Measurements from ENCODE around the gene ADM2. TPM values are rescaled to one million over a fixed set of nuclear protein-coding genes. Genes with fewer than 3 reads are reported as not detected.
A peak's percentile ranks its signal among the peaks of the same experiment; 100 is the strongest.

The ADM2 gene
- total and polyA plus RNA-seq, 2 donors (not counting 1 experiment from before 2014, with no cell fraction given), result 0.73 to 5.8 TPM

GRCh38 chr22:50482107-50483074 is 1.0 kb downstream of the ADM2 start:
- H3K4me3 ChIP-seq (replicated peaks in 1 of 4; ENCODE audit: control extremely low read depth in 1 of 4, insufficient read depth in 1 of 4, low read depth in 3 of 4, low read length in 4 of 4), result peak overlapping the region in 3 of 4 experiments; percentile 17 to 70 (median 60)
- H3K9me3 ChIP-seq (ENCODE audit: control insufficient read depth, insufficient read depth, low read depth, low read length), result no peaks in the 10 kb centered on the region
- no peak overlapping the region for H3K9ac ChIP-seq (ENCODE audit: insufficient read depth, low read length)
- H3K27me3 ChIP-seq (ENCODE audit: control insufficient read depth, insufficient read depth, low read length), result peaks cover 32% of the 10 kb centered on the region
- no peaks in the 10 kb centered on the region for H4K20me1 ChIP-seq (ENCODE audit: control insufficient read depth, extremely low read depth, insufficient read depth, low read length)
- H2AFZ ChIP-seq (ENCODE audit: low read length), result no peak overlapping the region
- no peaks in the 10 kb centered on the region for H3K79me2 ChIP-seq (ENCODE audit: control insufficient read depth, insufficient read depth, low read length)
- peak overlapping the region; percentile 25 for H3K4me2 ChIP-seq (ENCODE audit: extremely low read depth, insufficient read depth, low read length)
- no peaks in the 10 kb centered on the region for H3K36me3 ChIP-seq (ENCODE audit: control insufficient read depth, insufficient read depth, low read length)
- TF ChIP-seq EZH2 (IDR thresholded peaks at IDR 0.05; ENCODE audit: low read length, missing control alignments) (peak; percentile 86), CTCF (conservative IDR thresholded peaks at IDR 0.05 in 1 of 2, IDR thresholded peaks at IDR 0.05 in 1 of 2; ENCODE audit: low read depth in 1 of 2, low read length in 2 of 2) (no peak)
- no peaks in the 10 kb centered on the region for H3K4me1 ChIP-seq (ENCODE audit: control insufficient read depth, extremely low read depth, insufficient read depth, low read length)
- H3K27ac ChIP-seq (ENCODE audit: insufficient read depth, low read length), result no peak overlapping the region
- DNase-seq (ENCODE audit: low read depth in 2 of 2), result no peak

- no peak overlapping the region for H3K27ac ChIP-seq (ENCODE audit: insufficient read depth, low read length)
- TF ChIP-seq CTCF (conservative IDR thresholded peaks at IDR 0.05 in 1 of 2, IDR thresholded peaks at IDR 0.05 in 1 of 2; ENCODE audit: low read depth in 1 of 2, low read length in 2 of 2) (no peak), EZH2 (IDR thresholded peaks at IDR 0.05; ENCODE audit: low read length, missing control alignments) (no peak)
- no peaks in the 10 kb centered on the region for H3K36me3 ChIP-seq (ENCODE audit: control insufficient read depth, insufficient read depth, low read length)
- H4K20me1 ChIP-seq (ENCODE audit: control insufficient read depth, extremely low read depth, insufficient read depth, low read length), result no peaks in the 10 kb centered on the region
- H3K4me3 ChIP-seq (replicated peaks in 1 of 4; ENCODE audit: control extremely low read depth in 1 of 4, insufficient read depth in 1 of 4, low read depth in 3 of 4, low read length in 4 of 4), result peak overlapping the region in 1 of 4 experiments; percentile 27
- H3K4me1 ChIP-seq (ENCODE audit: control insufficient read depth, extremely low read depth, insufficient read depth, low read length), result no peaks in the 10 kb centered on the region
- no peak overlapping the region for H3K4me2 ChIP-seq (ENCODE audit: extremely low read depth, insufficient read depth, low read length)
- peaks cover 32% of the 10 kb centered on the region for H3K27me3 ChIP-seq (ENCODE audit: control insufficient read depth, insufficient read depth, low read length)
- no peak overlapping the region for H2AFZ ChIP-seq (ENCODE audit: low read length)
- H3K9ac ChIP-seq (ENCODE audit: insufficient read depth, low read length), result no peak overlapping the region
- H3K9me3 ChIP-seq (ENCODE audit: control insufficient read depth, insufficient read depth, low read depth, low read length), result no peaks in the 10 kb centered on the region
- no peaks in the 10 kb centered on the region for H3K79me2 ChIP-seq (ENCODE audit: control insufficient read depth, insufficient read depth, low read length)
- DNase-seq (ENCODE audit: low read depth in 2 of 2), result no peak
These were observed 1.8 kb downstream of the ADM2 start for GRCh38 chr22:50483106-50483505.

GRCh38 chr22:50483556-50483955 is 2.2 kb downstream of the ADM2 start:
- no peak overlapping the region for H3K4me3 ChIP-seq (replicated peaks in 1 of 4; ENCODE audit: control extremely low read depth in 1 of 4, insufficient read depth in 1 of 4, low read depth in 3 of 4, low read length in 4 of 4)
- no peaks in the 10 kb centered on the region for H3K36me3 ChIP-seq (ENCODE audit: control insufficient read depth, insufficient read depth, low read length)
- H2AFZ ChIP-seq (ENCODE audit: low read length), result no peak overlapping the region
- no peaks in the 10 kb centered on the region for H3K9me3 ChIP-seq (ENCODE audit: control insufficient read depth, insufficient read depth, low read depth, low read length)
- H3K27ac ChIP-seq (ENCODE audit: insufficient read depth, low read length), result no peak overlapping the region
- no peak overlapping the region for H3K9ac ChIP-seq (ENCODE audit: insufficient read depth, low read length)
- no peaks in the 10 kb centered on the region for H3K79me2 ChIP-seq (ENCODE audit: control insufficient read depth, insufficient read depth, low read length)
- no peaks in the 10 kb centered on the region for H4K20me1 ChIP-seq (ENCODE audit: control insufficient read depth, extremely low read depth, insufficient read depth, low read length)
- TF ChIP-seq EZH2 (IDR thresholded peaks at IDR 0.05; ENCODE audit: low read length, missing control alignments), result no peak
- TF ChIP-seq CTCF (conservative IDR thresholded peaks at IDR 0.05 in 1 of 2, IDR thresholded peaks at IDR 0.05 in 1 of 2; ENCODE audit: low read depth in 1 of 2, low read length in 2 of 2), result no peak
- no peak for DNase-seq (ENCODE audit: low read depth in 2 of 2)
- no peak overlapping the region for H3K4me2 ChIP-seq (ENCODE audit: extremely low read depth, insufficient read depth, low read length)
- H3K4me1 ChIP-seq (ENCODE audit: control insufficient read depth, extremely low read depth, insufficient read depth, low read length), result no peaks in the 10 kb centered on the region
- peaks cover 32% of the 10 kb centered on the region for H3K27me3 ChIP-seq (ENCODE audit: control insufficient read depth, insufficient read depth, low read length)

Measured in fibroblast of lung (primary cell).